ENCODE measurements around the gene TUBG2.
A peak's percentile ranks its signal among the peaks of the same experiment; 100 is the strongest.
"Not testable (repeated sequence)": the region's sequence is repeated elsewhere in the genome, so short reads cannot be mapped to it uniquely, and the experiment has no call there.

TUBG2 gene

DNA sequence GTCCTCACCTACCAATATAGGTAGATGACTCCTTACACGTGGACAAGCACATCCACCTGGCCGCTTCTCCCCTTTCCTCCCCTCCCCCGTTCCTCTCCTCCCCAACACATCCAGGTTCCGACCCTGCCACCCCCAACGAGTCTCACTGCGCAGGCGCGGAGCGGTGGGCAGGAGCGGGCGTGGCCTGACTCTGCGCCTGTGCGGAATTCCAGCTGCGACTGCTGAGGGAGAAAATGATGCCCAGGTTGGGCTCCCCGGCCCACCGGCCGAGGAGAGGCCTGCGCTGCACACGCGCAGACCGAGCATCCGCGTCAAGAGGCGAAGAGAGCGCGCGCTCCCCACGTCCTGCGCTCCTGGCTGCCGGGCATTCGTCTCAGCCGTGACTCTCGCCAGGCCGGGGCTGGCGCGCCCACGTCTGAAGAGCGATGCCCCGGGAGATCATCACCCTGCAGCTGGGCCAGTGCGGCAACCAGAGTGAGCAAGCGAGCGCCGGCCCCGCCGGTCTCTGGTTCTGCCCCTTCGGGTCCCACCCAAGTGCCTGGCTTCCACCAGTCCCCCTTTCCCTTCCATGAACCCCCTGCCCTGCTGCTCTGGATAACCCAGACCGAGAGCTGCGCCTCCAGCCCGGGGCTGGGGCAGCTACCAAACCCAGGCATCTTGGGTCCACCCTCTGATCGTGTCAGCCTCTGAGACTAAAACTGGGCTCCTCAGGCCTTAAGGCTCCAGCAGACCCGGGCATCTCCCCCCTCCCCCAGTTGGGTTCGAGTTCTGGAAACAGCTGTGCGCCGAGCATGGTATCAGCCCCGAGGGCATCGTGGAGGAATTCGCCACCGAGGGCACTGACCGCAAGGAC, at the start of gene TUBG2:
Gene TUBG2, plus strand, starts transcription at position 206 of the 853 bp plus-strand sequence. Its CDS starts 220 bp downstream, at position 426.
- peak; percentile 75 for ATAC-seq
- peak; percentile 87 for DNase-seq

- peak; percentile 30 for DNase-seq
- not testable (repeated sequence) for ATAC-seq
Observed at GRCh38 chr17:42609814-42610801, 49.0 kb upstream of the TUBG2 start.

- no peak for ATAC-seq
- DNase-seq: no peak
Observed at GRCh38 chr17:42612013-42612412, 47.1 kb upstream of the TUBG2 start.

DNA sequence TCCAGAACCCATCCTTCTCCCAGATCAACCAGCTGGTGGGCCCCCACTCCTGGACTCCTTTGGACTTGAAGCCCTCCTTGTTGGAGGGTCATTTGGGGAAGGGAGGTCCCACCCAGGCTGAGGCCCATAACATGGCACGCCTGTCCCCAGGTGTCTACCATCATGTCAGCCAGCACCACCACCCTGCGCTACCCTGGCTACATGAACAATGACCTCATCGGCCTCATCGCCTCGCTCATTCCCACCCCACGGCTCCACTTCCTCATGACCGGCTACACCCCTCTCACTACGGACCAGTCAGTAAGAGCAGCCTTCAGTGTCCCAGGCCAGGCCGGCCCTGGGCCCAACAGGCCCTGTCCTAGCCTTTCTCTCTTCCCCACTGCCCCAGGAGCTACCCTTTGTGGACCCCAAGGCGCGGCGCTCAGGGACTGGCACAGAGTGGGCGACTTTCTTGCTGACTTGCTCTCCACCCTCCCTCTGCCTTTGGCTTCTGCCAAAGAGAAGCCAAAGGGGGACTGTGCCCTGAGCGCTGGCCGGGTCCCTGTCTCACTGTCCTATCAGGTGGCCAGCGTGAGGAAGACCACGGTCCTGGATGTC, 45.3 kb upstream of the TUBG2 start:
- ATAC-seq (no peak), DNase-seq (no peak)

- DNase-seq (no peak), ATAC-seq (no peak)
Observed at GRCh38 chr17:42617956-42618431, 41.1 kb upstream of the TUBG2 start.

DNA sequence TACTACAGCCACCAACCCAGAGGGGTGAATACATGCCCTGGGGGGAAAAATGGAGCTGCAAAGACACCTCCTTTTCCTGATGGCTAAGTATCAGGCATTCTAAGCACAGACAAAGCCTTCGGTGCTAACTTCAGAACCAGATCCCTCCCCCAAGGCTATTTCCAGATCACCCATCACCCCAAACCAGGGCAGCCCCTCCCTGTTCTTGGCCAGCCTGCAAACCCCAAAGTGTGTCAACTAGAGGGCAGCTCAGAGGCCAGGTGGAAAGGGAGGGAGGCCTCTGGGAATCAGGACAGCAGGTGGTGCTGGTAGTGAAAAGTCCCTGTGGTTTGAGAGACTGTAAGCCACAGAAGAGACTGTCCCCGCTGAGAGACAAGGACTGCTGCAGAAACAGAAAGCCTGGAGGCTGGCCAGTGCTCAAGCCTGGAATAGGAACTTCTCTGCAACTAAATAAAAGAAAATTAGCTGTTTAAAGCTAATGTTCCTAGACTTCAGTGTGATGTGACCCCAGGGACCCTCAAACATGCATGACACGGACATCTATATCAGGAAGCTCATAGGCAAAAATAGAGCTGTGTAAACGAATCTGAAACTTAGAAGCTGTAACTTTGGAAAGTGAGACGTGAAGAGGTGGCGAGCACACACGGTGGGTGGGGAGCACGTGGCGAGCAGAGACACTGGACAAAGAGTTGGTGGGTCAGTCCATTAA, 40.5 kb upstream of the TUBG2 start:
- ATAC-seq: peak; percentile 34
- no peak for DNase-seq

DNA sequence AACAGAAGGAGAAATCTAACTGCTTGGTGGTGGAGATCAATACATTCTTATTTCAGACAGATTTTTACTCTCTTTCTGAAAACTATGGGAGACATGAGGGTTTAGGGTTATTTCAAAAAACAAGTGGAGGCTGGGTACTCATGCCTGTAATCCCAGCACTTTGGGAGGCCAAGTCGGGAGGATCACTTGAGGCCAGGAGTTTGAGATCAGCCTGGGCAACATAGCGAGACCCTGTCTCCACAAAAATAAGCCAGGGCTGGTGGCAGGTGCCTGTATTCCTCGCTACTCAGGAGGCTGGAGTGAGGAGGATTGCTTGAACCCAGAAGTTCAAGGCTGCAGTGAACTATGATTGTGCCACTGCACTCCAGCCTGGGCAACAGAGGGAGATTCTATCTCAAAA, 37.1 kb upstream of the TUBG2 start:
- not testable (repeated sequence) for ATAC-seq, DNase-seq

DNA sequence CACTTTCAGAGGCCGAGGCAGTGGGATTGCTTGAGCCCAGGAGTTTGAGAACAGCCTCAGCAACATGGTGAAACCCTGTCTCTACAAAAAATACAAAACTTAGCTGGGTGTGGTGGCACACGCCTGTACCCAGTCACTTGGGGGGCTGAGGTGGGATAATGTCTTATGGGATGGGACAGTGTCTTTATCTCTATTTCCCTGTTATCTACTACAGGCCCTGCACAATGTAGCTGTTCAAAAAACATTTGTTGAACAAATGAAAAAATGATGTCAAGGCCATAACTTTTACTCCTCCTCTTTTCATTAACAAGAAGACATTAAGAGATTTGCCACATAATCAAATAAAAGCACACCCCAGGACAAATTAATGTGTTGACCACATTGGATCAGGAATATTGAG, 35.8 kb upstream of the TUBG2 start:
- ATAC-seq (no peak), DNase-seq (no peak)

GRCh38 chr17:42623732-42624596, 35.1 kb upstream of the TUBG2 start:
- no peak for DNase-seq

DNA sequence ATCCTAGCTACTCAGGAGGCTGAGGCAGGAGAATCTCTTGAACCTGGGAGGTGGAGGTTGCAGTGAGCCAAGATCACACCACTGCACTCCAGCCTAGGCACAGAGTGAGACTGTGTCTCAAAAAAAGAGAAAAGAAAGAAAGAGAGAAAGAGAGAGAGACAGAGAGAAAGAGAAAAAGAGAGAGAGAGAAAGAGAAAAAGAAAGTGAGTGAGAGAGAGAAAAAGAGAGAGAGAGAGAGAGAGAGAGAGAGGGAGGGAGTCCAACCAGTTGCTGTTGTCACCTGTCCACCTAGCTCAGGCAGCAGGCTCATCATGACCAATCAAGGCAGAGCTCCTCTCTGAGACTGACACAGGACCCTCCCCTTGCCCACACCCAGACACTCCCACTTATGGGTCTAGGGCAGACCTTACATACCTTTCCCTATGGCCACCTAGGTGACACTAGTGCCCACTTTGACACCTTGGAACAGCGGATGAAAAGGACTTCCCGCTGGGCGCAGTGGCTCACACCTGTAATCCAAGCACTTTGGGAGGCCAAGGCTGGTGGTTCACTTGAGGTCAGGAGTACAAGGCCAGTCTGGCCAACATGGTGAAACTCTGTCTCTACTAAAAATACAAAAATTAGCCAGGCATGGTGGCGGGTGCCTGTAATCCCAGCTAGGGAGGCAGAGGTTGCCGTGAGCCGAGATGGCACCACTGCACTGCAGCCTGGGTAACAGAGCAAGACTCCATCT, 31.9 kb upstream of the TUBG2 start:
- DNase-seq, ATAC-seq: not testable (repeated sequence)

More at GRCh38 chr17:42623732-42624596, 35.1 kb upstream of the TUBG2 start:
- ATAC-seq: no peak

- DNase-seq (no peak), ATAC-seq (no peak)
Observed at GRCh38 chr17:42629411-42630009, 29.6 kb upstream of the TUBG2 start.

DNA sequence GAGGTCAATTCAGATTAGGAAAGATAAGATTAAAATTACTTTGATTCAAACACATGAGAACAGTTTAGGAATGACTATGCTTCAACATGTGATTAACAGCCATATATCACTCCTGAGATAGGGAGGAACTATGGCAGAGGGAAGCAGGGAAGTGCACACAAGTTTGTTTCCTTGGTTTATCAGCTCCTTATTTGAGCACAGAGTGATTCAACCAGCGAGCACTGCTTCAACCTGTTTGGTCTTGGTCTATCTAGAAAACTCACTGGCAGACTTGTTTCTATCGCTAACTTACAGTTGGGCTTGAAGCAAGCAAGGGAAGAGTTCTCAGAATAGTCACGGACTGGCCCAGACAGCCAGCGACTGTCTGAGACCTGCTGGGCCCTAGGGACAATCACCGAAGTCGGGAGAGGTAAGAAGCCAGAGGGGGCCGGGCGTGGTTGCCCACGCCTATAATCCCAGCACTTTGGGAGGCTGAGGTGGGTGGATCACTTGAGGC, 26.1 kb upstream of the TUBG2 start:
- no peak for ATAC-seq
- DNase-seq: no peak

- ATAC-seq: no peak
- DNase-seq: no peak
Observed at GRCh38 chr17:42639525-42640113, 19.5 kb upstream of the TUBG2 start.

GRCh38 chr17:42640121-42640520, 19.0 kb upstream of the TUBG2 start:
- ATAC-seq (no peak), DNase-seq (no peak)

DNA sequence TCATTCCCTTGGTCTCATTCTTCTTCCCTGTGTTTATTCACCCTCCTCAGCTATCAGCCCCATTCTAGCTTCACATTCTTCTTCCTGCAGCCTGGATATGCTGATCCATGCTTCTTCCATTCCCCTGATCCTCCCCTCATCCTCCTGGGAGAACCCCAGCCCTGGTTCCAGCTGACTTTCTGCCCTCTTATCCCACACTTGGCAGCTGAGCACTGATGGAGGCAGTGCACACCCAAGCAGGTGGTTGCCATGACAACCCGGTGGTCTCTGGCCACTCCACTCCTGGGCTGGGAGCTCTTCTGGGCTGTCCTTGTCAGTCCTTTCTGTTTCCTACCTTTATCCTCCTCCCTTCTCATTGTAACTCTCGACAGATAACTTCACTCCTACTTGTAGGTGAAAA, 16.7 kb upstream of the TUBG2 start:
- ATAC-seq (no peak), DNase-seq (no peak)

DNA sequence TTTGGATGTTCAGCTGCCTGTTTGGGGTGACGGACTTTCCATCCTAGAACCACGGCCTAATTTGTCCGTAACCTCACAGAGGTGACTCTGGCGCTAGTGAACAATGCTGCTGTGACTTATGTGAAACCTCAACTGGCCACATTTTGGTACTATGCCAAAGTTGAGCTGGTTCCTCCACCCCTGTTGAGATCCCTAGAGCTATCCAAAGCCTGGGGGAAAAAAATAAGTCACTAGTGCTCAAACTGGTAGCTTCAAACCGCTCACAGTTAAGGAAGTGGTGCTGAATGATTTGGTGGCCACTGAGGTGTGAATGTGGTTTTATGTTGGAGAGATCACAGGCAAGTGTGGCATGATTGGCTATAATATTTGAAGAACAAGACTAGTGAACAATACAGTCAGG, 11.3 kb upstream of the TUBG2 start:
- DNase-seq: no peak
- ATAC-seq: peak; percentile 57

DNA sequence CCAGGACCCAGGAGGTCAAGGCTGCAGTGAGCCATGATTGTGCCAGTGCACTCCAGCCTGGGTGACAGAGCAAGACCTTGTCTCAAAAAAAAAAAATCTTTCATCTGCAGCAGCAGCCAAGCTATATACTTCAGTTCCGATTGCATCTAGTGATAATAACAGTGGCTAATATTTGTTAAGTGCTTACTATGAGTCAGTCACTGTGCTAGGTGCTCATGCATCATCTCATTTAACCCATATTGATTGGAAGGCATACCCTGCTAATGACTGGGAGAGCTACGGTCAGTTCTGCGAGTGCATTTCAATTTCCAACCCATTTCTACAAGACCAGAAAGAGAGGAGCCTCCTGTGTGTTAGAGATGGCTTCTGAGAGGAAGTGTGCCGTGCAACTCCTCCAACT, 7.7 kb upstream of the TUBG2 start:
- DNase-seq: no peak
- no peak for ATAC-seq

GRCh38 chr17:42653179-42654124, 5.6 kb upstream of the TUBG2 start:
- no peak for DNase-seq
- ATAC-seq: no peak
